Activated CD8-positive, alpha-beta T cell treated with anti-CD3 and anti-CD28 coated beads for 36 hours (primary cell): ENCODE data around the gene DENND5B. TPM values are rescaled to one million over a fixed set of nuclear protein-coding genes. Genes with fewer than 3 reads are reported as not detected.

ENCODE experiments used
- ATAC-seq: fragments of 200-7000 bp; cut with Tn5 transposase; one replicate; pipeline ENCODE4 v1.10.0; 2021; ENCODE audit warnings: mild to moderate bottlenecking, moderate library complexity
- CTCF ChIA-PET: fragments of 350-600 bp; sonication (Branson Sonifier 250); formaldehyde crosslinking; loops from one replicate; lab custom pipeline; 2021; ENCODE audit warnings: antibody characterized with exemption; lab: Charles Lee
- POLR2A ChIA-PET: fragments of 350-600 bp; sonication (Branson Sonifier 250); formaldehyde crosslinking; loops from one replicate; lab custom pipeline; 2021; ENCODE audit warnings: antibody characterized with exemption; lab: Charles Lee
- DNase-seq: peaks from one replicate; pipeline ENCODE4 v3.0.0-alpha.2; 2020
- H3K27ac Mint-ChIP-seq: one replicate; pipeline ENCODE4 v1.8.0; 2021; ENCODE audit warnings: mild to moderate bottlenecking, mixed read lengths
- H3K27me3 Mint-ChIP-seq: one replicate; pipeline ENCODE4 v1.8.0; 2021; ENCODE audit warnings: mixed read lengths
- H3K36me3 Mint-ChIP-seq: one replicate; pipeline ENCODE4 v1.8.0; 2021; ENCODE audit warnings: low read depth, mixed read lengths
- H3K4me1 Mint-ChIP-seq: one replicate; pipeline ENCODE4 v1.8.0; 2021; ENCODE audit warnings: low read depth, mixed read lengths
- H3K4me3 Mint-ChIP-seq: one replicate; pipeline ENCODE4 v1.8.0; 2021; ENCODE audit warnings: mild to moderate bottlenecking, moderate library complexity, mixed read lengths
- H3K9me3 Mint-ChIP-seq: one replicate; pipeline ENCODE4 v1.8.0; 2021; ENCODE audit warnings: mixed read lengths
- CTCF ChIP-seq: fragments of 200-600 bp; IDR thresholded peaks from one replicate; pipeline ENCODE4 v1.8.0; 2022; ENCODE audit warnings: antibody characterized with exemption, mild to moderate bottlenecking
- intact Hi-C: fragments of 100-400 bp; cut with micrococcal nuclease; formaldehyde crosslinking; loops from one replicate; pipeline ENCODE4 v1.10.0; 2022
- total RNA-seq, 2 experiments: library from RNA; stranded (reverse); gene quantifications; one replicate each; pipeline ENCODE4 v1.2.3, GENCODE V29; 2021

Gene DENND5B
- total RNA-seq, 2 experiments from 2014 or later, result 0.31 to 0.43 TPM

- intact Hi-C loops, result no loop called here
- no peak for ATAC-seq
- Mint-ChIP-seq H3K4me1 (no peaks in the 10 kb centered on the region), H3K27me3 (no peaks in the 10 kb centered on the region), H3K36me3 (no peaks in the 10 kb centered on the region), H3K4me3 (no peak overlapping the region), H3K9me3 (no peaks in the 10 kb centered on the region), H3K27ac (no peak overlapping the region)
- DNase-seq, result no peak
- ChIA-PET CTCF (no interaction called here), POLR2A (no interaction called here)
- TF ChIP-seq CTCF, result no peak
Observed at GRCh38 chr12:31474751-31475150, 116.2 kb downstream of the DENND5B start.

DNA sequence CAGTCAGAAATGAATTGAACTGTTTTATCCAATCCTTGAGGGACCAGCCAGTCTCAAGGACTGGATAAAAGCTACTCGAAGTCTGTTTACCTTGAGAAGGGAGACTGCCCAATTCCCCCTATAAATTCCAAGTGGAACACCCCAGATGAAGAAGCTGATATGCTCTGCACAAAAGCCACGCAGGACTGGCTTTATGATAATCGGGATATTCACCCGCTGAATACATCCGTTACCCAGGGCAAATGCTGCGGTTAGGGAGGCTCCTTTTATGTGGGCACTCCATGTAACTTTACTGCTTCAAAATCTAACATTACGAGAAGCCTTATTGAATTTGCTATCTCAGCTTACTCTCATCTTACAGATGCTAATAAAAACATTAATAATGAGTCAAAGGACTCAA is 119.1 kb downstream of the DENND5B start:
- Mint-ChIP-seq H3K27ac (no peak overlapping the region), H3K9me3 (no peaks in the 10 kb centered on the region), H3K27me3 (no peaks in the 10 kb centered on the region), H3K4me1 (no peaks in the 10 kb centered on the region), H3K36me3 (no peaks in the 10 kb centered on the region), H3K4me3 (no peak overlapping the region)
- ATAC-seq (no peak), DNase-seq (no peak)
- intact Hi-C loops, result no loop called here
- CTCF ChIA-PET, result interaction anchor here (1.3 kb wide), 1 partner anchor 20 kb away, joined by 3 read pairs; no protein-coding TSS in a partner anchor
- no peak for TF ChIP-seq CTCF
- POLR2A ChIA-PET, result no interaction called here

- Mint-ChIP-seq H3K27ac (no peak overlapping the region), H3K27me3 (no peaks in the 10 kb centered on the region), H3K9me3 (no peaks in the 10 kb centered on the region), H3K36me3 (no peaks in the 10 kb centered on the region), H3K4me1 (no peaks in the 10 kb centered on the region), H3K4me3 (no peak overlapping the region)
- POLR2A ChIA-PET, result no interaction called here
- TF ChIP-seq CTCF, result no peak
- CTCF ChIA-PET, result interaction anchor here (1.3 kb wide), 1 partner anchor 21 kb away, joined by 3 read pairs; no protein-coding TSS in a partner anchor
- DNase-seq, result no peak
- intact Hi-C loops, result no loop called here
- no peak for ATAC-seq
Observed at GRCh38 chr12:31471051-31471450, 119.9 kb downstream of the DENND5B start.

DNA sequence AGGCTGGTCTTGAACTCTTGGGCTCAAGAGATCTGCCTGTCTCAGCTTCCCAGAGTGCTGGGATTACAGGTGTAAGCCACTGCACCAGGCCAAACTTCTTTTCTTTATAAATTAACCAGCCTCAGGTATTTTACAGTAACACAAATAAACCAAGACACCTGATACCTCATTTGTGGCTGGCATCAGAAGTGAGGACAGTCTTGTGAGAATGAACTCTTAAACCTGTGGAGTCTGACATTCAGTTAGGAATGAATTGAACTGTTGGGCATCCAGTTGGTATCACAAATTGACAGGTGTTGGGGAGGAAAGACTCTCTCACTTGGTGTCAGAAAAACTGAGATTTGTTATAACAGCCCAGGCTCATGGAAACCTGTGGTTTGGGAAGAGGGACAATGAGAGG is 120.5 kb downstream of the DENND5B start:
- no peak overlapping the region for H3K27ac Mint-ChIP-seq
- no peak overlapping the region for H3K4me3 Mint-ChIP-seq
- no peaks in the 10 kb centered on the region for H3K4me1 Mint-ChIP-seq
- no peaks in the 10 kb centered on the region for H3K36me3 Mint-ChIP-seq
- H3K27me3 Mint-ChIP-seq, result peaks cover 2% of the 10 kb centered on the region
- CTCF ChIA-PET, result interaction anchor here (1.3 kb wide), 1 partner anchor 22 kb away, joined by 3 read pairs; no protein-coding TSS in a partner anchor
- TF ChIP-seq CTCF, result no peak
- DNase-seq (no peak), ATAC-seq (no peak)
- POLR2A ChIA-PET, result no interaction called here
- no peaks in the 10 kb centered on the region for H3K9me3 Mint-ChIP-seq
- intact Hi-C loops, result no loop called here

GRCh38 chr12:31466768-31467167 is 124.2 kb downstream of the DENND5B start:
- Mint-ChIP-seq H3K27ac (no peak overlapping the region), H3K27me3 (peaks cover 2% of the 10 kb centered on the region), H3K36me3 (no peaks in the 10 kb centered on the region), H3K9me3 (no peaks in the 10 kb centered on the region), H3K4me1 (no peaks in the 10 kb centered on the region), H3K4me3 (no peak overlapping the region)
- DNase-seq (no peak), ATAC-seq (no peak)
- POLR2A ChIA-PET, result no interaction called here
- intact Hi-C loops, result no loop called here
- CTCF ChIA-PET, result no interaction called here
- TF ChIP-seq CTCF, result no peak
